Pancreas (tissue), 10 donors: ENCODE measurements around the gene STPG3. TPM values are rescaled to one million over a fixed set of nuclear protein-coding genes. Genes with fewer than 3 reads are reported as not detected.

Experiments
- ATAC-seq, 4 donors: fragments of 200-7000 bp; cut with Tn5 transposase; one replicate each; pipeline versions ENCODE4 v1.8.0 to v1.9.1; 2020; ENCODE audit warnings: mild to moderate bottlenecking in 4 of 4, moderate library complexity in 4 of 4
- DNase-seq, 6 donors: peaks; one replicate each; pipeline ENCODE4 v3.0.0-alpha.2; 2020
- FAIRE-seq: peaks from 2 replicates; lab custom pipeline; 2012; peaks lifted over from hg19 to GRCh38; lab: Jason Lieb, UNC
- H3K27ac ChIP-seq, 4 donors: fragments of 200-600 bp; sonication (generic); 1 replicate in 3 of 4; 2 replicates in 1 of 4; pipeline versions ENCODE4 v1.5.0 to v1.8.0; 2020
- H3K27me3 ChIP-seq, 4 donors: fragments of 200-600 bp; one replicate each; pipeline ENCODE4 v1.8.0; 2021
- H3K36me3 ChIP-seq, 3 donors: fragments of 200-600 bp; sonication (generic) in 1 of 3; one replicate each; pipeline versions ENCODE4 v1.5.0 to v1.8.0; 2020 to 2021
- H3K4me1 ChIP-seq, 3 donors: fragments of 200-600 bp; one replicate each; pipeline ENCODE4 v1.8.0; 2021
- H3K4me3 ChIP-seq, 4 donors: fragments of 200-600 bp; sonication (generic) in 2 of 4; one replicate each; pipeline versions ENCODE4 v1.5.0 to v1.8.0; 2020 to 2021
- H3K9me3 ChIP-seq, 4 donors: fragments of 200-600 bp; one replicate each; pipeline ENCODE4 v1.8.0; 2021
- CTCF ChIP-seq, 4 donors: fragments of 200-600 bp; sonication (generic) in 3 of 4; IDR thresholded peaks; one replicate each; pipeline versions ENCODE4 v1.5.0 to v1.8.0; 2021; ENCODE audit warnings: antibody characterized with exemption in 4 of 4
- WGBS, 2 donors: extraction: QIAGEN DNeasy Blood & Tissue Kit; methylation state at CpG; one replicate each; pipeline ENCODE4 v1.1.7; 2013; 5-methylcytosine and 5-hydroxymethylcytosine counted together
- intact Hi-C, 3 donors: fragments of 100-400 bp; cut with DNase I; formaldehyde crosslinking; loops; one replicate each; pipeline versions ENCODE4 v1.11.1 to v1.14.2; 2022
- polyA plus RNA-seq, 2 donors: library from polyadenylated mRNA; stranded (reverse); fragments of 200-250 nt; gene quantifications; one replicate each; pipeline ENCODE4 v1.2.3, GENCODE V29; 2013
- total RNA-seq, 6 donors: library from RNA; stranded (reverse); fragmentation: NEBNext Ultra II Directional in 4 of 6; extraction: Animal tissue kit (Norgen Biotek cat#: 25700) in 4 of 6; gene quantifications; one replicate each; pipeline versions ENCODE4 v1.2.1 to v1.2.4, GENCODE V29; 2021 to 2023
- donor health status: healthy with polysubstance abuse.
- donor health status: DM: no; HTN: no; CAD: no; lungs with moderate emphysema.
- donor health status: DM: no; HTN: no; CAD: no.
- donor health status: control.
- donor health status: control.
- donor health status: Bipolar disorder and iron deficiency.
- donor health status: DM: yes; HTN: yes; CAD: no.
- donor health status: DM: no; HTN: no; CAD: no.
- donor health status: DM: no; HTN: no; CAD: no.
- donor health status: DM: yes; HTN: yes; CAD: no.

The STPG3 gene
- total and polyA plus RNA-seq, 8 donors, result 0.23 TPM; not detected in 7

- TF ChIP-seq CTCF (IDR thresholded peaks at IDR 0.05), result no peak
- H3K36me3 ChIP-seq, result no peaks in the 10 kb centered on the region
- FAIRE-seq (no peak), DNase-seq (peak in 4 of 6 donors; percentile 43 to 71 (median 48)), ATAC-seq (no peak)
- H3K4me1 ChIP-seq, result peaks cover 6 to 12% (median 7%) of the 10 kb centered on the region in 3 donors
- H3K9me3 ChIP-seq, result no peaks in the 10 kb centered on the region
- no peaks in the 10 kb centered on the region for H3K27me3 ChIP-seq
- H3K27ac ChIP-seq, result peak overlapping the region in 2 of 4 donors; percentile 8 to 19
- 5 to 9% methylated on average over 31 to 61 of the region's 61 CpGs for WGBS, 2 donors
- intact Hi-C loops, result no loop called here
- H3K4me3 ChIP-seq, result peak overlapping the region in 3 of 4 donors; percentile 18 to 48 (median 48)
These were observed 29.5 kb upstream of the STPG3 start for GRCh38 chr9:137221506-137222111.

- Histone ChIP-seq H3K4me3 (peak within 1 kb of the TSS; percentile 18 to 88 (median 38)), H3K36me3 (no peaks in the 10 kb centered on the region), H3K4me1 (peaks cover 11 to 20% (median 15%) of the 10 kb centered on the region in 3 donors), H3K27me3 (no peaks in the 10 kb centered on the region), H3K9me3 (no peaks in the 10 kb centered on the region), H3K27ac (peak within 1 kb of the TSS; percentile 73 to 90 (median 82))
- DNase-seq (peak in 4 of 6 donors; percentile 33 to 68 (median 44)), FAIRE-seq (no peak), ATAC-seq (peak in 3 of 4 donors; percentile 1 to 7 (median 2))
- no peak for TF ChIP-seq CTCF (IDR thresholded peaks at IDR 0.05)
- intact Hi-C loops, result no loop called here
- WGBS, 2 donors, result 5 to 7% methylated on average over 47 to 88 of the region's 88 CpGs
These were observed 28.7 kb upstream of the STPG3 start, which contains the start of gene RNF208 for GRCh38 chr9:137222190-137223077. Gene RNF208 (minus strand): TSS chr9:137222240. CDS start chr9:137221212, 1,028 bp downstream.

DNA sequence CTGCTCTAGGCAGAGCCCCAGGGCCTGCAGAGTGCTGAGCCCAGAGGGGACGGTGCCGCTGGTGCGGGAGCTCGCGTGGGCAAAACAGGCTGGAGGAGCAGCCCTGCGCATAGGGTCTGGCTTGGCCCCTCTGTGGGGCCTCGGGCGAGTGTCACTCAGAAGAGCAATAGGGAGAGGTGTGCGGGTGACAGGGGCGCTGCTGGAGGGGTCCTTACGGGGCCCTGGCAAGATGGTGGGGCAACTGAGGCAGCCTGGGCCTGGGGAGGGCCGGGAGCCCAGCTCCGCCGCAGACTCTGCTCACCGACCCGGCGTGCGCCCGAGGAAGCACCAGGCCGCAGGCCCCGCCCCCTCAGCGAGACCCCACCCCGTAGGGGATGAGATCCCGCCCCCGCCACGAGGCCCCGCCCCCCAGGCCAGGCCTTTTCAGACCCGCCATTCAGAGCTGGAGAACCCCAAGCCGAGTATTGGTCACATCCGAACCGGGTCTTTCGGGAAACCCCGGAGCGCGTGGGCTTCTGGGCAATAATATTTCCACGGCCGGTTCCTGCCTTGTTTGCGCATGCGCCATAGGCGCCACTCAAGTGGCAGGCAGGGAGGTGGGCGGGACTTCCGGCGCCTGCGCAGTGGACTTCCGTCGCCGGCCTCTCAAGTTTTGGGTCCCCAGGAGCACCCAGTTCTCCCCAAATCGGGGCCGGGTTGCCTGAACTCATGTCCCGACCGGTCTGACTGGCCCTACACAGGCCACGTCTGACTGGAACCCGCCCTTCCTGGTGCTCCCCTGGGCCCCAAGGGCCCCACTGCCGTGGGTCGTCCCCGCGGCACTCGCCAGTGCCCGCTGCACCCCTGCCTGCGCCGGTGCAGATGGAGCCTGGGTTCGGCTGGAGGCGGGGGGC, 27.8 kb upstream of the STPG3 start:
- H3K9me3 ChIP-seq, result no peaks in the 10 kb centered on the region
- peaks cover 12 to 22% (median 17%) of the 10 kb centered on the region in 3 donors for H3K4me1 ChIP-seq
- ATAC-seq (peak; percentile 76 to 91 (median 82)), DNase-seq (peak; percentile 96 to 100 (median 98)), FAIRE-seq (peak; percentile 5)
- no peak for TF ChIP-seq CTCF (IDR thresholded peaks at IDR 0.05)
- H3K27ac ChIP-seq, result peak overlapping the region; percentile 78 to 90 (median 84)
- peak overlapping the region; percentile 27 to 88 (median 50) for H3K4me3 ChIP-seq
- 1% methylated on average over 61 to 63 of the region's 63 CpGs for WGBS, 2 donors
- intact Hi-C loops, result no loop called here
- no peaks in the 10 kb centered on the region for H3K36me3 ChIP-seq
- no peaks in the 10 kb centered on the region for H3K27me3 ChIP-seq

DNA sequence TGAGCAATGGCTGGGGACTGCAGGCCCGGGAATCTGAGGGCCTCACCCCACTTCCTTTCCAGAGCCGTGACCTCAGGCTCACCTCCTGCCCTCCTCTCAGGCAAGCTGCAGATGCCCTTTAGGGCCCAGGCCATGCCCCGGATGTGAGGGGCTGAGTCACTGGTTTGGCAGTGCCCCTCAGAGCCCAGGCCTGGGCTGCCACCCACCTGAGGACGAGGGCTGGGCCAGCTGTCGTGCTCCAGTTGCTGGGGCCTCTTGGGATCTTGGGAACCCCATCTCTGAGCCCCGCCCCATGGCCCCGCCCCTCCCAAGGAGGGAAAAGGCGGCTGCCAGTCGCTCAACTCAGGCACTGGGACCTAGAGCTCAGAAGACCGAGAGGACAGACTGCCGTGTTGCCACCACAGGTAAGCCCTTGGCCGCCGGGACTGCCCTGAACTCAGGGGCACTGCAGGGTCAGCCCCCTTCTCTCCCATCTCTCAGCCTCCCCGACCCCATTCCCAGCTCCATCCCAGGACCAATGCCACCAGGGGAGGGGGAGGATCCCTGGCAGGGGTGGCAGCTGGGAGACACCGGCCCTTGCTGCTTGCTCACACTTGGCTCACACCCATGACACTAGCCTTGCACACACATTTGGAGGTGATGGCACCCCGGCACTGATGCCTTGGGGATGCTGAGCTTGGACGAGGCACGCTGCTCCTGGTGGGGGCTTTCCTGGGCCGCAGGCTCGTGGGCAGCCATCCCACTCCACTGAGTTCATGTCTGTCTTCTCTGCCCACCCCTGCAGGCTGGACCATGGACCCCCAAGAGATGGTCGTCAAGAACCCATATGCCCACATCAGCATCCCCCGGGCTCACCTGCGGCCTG, 26.0 kb upstream of the STPG3 start, which contains the start of gene CYSRT1:
TSS of gene CYSRT1 (plus strand) at position 345 of the 865 bp plus-strand sequence. CDS start at position 793, 448 bp downstream.
- no peak for TF ChIP-seq CTCF (IDR thresholded peaks at IDR 0.05)
- WGBS, 2 donors, result 51 to 67% methylated on average over 17 to 23 of the region's 23 CpGs
- no peaks in the 10 kb centered on the region for H3K9me3 ChIP-seq
- peaks cover 12 to 20% (median 17%) of the 10 kb centered on the region in 3 donors for H3K4me1 ChIP-seq
- H3K27me3 ChIP-seq, result no peaks in the 10 kb centered on the region
- FAIRE-seq (no peak), ATAC-seq (no peak), DNase-seq (peak in 2 of 6 donors; percentile 54 to 77)
- intact Hi-C loops, result no loop called here
- peak within 1 kb of the TSS in 3 of 4 donors; percentile 48 to 88 (median 51) for H3K4me3 ChIP-seq
- peak within 1 kb of the TSS in 3 of 4 donors; percentile 78 to 87 (median 82) for H3K27ac ChIP-seq
- no peaks in the 10 kb centered on the region for H3K36me3 ChIP-seq
